GM21423 (cell line): ENCODE data around the gene ASIP.
"Not testable (repeated sequence)": the region's sequence is repeated elsewhere in the genome, so short reads cannot be mapped to it uniquely, and the experiment has no call there.

Experiments
- ATAC-seq: cut with Tn5 transposase; IDR thresholded peaks from one replicate; pipeline ENCODE4 v1.9.1; 2021; ENCODE audit warnings: mild to moderate bottlenecking, moderate library complexity; ENCODE audit not compliant: unreplicated experiment

Gene ASIP

GRCh38 chr20:34240693-34241615 lies at the start of gene ASIP:
ASIP (plus strand) TSS chr20:34241423; CDS start chr20:34260375, 18,952 bp downstream.
- no peak for ATAC-seq

GRCh38 chr20:34193051-34193450 lies 48.2 kb upstream of the ASIP start:
- ATAC-seq = no peak

- ATAC-seq = no peak
Observed at GRCh38 chr20:34199183-34199582, 42.0 kb upstream of the ASIP start.

GRCh38 chr20:34200023-34200422 lies 41.2 kb upstream of the ASIP start:
- ATAC-seq = no peak

- ATAC-seq = no peak
Observed at GRCh38 chr20:34201531-34201930, 39.7 kb upstream of the ASIP start.

GRCh38 chr20:34205172-34205880 lies 35.9 kb upstream of the ASIP start:
- ATAC-seq = not testable (repeated sequence)

- no peak for ATAC-seq
Observed at GRCh38 chr20:34209111-34209510, 32.1 kb upstream of the ASIP start.

GRCh38 chr20:34210271-34210670 lies 31.0 kb upstream of the ASIP start:
- no peak for ATAC-seq

GRCh38 chr20:34211591-34211990 lies 29.6 kb upstream of the ASIP start:
- ATAC-seq = no peak

- ATAC-seq = no peak
Observed at GRCh38 chr20:34213213-34213612, 28.0 kb upstream of the ASIP start.

- no peak for ATAC-seq
Observed at GRCh38 chr20:34215711-34216381, 25.4 kb upstream of the ASIP start.

- no peak for ATAC-seq
Observed at GRCh38 chr20:34216382-34216742, 24.9 kb upstream of the ASIP start.

GRCh38 chr20:34220561-34220960 lies 20.7 kb upstream of the ASIP start:
- no peak for ATAC-seq

GRCh38 chr20:34222208-34222607 lies 19.0 kb upstream of the ASIP start:
- no peak for ATAC-seq

GRCh38 chr20:34224251-34224650 lies 17.0 kb upstream of the ASIP start:
- not testable (repeated sequence) for ATAC-seq

GRCh38 chr20:34231634-34232033 lies 9.6 kb upstream of the ASIP start:
- ATAC-seq = no peak

GRCh38 chr20:34232494-34233087 lies 8.6 kb upstream of the ASIP start:
- ATAC-seq = no peak

GRCh38 chr20:34233687-34234086 lies 7.5 kb upstream of the ASIP start:
- no peak for ATAC-seq

- ATAC-seq = no peak
Observed at GRCh38 chr20:34235875-34236274, 5.3 kb upstream of the ASIP start.

- no peak for ATAC-seq
Observed at GRCh38 chr20:34237942-34238341, 3.3 kb upstream of the ASIP start.

GRCh38 chr20:34240121-34240520 lies 1.1 kb upstream of the ASIP start:
- ATAC-seq = no peak
